NCI-H2029 (cell line): Measurements from ENCODE around the gene SLC1A6.
"Not testable (repeated sequence)": the region's sequence is repeated elsewhere in the genome, so short reads cannot be mapped to it uniquely, and the experiment has no call there.

Experiments
- DNase-seq: peaks from one replicate; lab custom pipeline; 2025; lab: John Stamatoyannopoulos, UW

The SLC1A6 gene

DNA sequence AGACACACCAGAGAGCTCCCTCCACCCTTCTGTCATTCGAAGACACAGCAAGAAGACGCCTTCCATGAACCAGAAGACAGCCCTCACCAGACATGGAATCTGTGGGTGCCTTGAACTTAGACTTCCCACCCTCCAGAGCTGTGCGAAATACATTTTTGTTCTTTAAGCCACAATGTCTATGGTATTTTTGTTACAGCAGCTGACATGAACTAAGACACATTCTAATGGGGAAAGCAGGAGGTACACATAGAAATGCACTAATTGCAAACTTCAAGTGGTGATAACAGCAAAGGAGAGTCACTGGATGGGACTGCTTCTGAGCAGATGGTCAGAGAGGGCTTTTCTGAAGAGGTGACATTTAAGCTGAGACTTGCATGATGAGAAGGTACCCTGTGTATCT is 22.2 kb downstream of the SLC1A6 start:
- DNase-seq = no peak

DNA sequence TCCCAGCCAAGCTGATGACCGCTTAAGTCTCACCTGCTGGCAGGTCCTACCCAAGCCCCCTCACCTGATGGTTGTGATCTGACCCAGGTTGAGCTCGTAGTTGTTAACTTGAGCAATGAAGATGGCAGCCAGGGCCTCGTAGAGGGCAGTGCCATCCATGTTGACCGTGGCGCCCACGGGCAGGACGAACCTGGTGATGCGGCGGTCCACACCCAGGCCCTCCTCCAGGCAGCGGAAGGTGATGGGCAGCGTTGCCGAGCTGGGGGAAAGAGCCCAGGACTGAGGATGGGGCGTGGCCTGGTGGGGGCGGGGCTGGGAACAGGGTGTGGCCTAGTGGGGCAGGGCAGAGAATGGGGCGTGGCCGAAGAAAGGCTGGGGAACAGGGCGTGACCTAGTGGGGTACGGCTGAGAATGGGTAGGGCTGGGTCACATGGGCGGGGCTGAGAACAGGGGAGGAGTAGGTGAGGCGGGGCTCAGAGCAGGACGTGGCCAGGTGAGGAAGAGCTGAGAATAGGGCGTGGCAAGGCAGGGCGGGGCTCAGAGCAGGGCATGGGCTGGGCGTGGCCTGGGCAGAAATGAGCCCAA is 25.5 kb downstream of the SLC1A6 start:
- no peak for DNase-seq

DNA sequence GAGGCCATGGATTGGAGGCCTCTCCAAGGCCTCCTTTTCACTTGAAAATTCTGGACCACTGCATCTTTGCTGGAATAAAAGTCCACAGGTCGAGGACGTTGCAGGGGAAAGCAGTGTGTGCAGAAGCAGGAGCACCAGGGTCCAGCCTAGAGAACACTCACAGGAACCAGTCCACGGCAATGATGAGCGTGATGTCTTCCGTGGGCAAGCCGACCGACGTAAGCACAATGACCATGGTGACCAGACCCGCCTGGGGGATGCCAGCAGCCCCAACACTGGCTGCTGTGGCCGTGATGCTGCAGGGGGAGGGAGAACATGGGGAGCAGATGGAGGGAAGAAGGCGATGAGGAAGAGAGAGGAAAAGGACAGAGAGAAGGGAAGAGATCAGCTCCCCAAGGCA is 26.9 kb downstream of the SLC1A6 start:
- no peak for DNase-seq

DNA sequence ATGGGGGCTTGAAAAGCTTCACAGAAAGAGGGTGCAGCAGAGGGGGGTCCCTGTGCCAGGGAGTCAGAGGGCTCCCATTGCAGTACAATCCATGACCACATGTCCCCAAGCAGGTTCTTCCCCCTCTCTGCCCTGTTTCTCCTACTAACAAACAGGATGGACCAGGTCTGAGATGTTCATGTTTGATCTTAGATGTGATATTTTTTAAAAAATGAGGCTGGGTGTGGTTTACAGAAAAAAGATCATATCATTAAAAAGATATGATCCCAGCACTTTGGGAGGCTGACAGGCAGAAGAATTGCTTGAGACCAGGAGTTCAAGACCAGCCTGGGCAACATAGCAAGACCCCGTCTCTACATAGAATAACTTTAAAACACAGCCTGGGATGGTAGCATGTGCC is 29.2 kb downstream of the SLC1A6 start:
- DNase-seq = no peak

DNA sequence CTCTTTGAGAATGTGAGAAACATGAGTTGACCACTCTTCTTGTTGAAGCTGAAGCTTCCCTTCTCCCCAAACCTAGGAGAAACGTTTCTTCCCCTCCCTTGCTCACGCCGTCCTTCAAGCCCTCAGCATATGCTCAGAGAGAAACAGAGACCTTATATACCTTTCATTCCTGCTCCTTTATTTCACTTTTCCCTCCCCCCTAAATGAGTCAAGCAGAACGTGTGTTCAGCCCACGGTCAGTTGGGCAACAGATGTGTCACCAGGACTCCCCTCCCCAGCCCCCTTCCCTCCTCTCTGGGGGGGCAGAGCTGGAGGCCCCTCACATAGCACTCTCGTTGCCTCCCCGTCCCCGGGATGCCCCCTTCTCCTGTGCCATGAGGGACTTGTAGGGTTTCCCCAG is 29.8 kb downstream of the SLC1A6 start:
- DNase-seq = no peak

DNA sequence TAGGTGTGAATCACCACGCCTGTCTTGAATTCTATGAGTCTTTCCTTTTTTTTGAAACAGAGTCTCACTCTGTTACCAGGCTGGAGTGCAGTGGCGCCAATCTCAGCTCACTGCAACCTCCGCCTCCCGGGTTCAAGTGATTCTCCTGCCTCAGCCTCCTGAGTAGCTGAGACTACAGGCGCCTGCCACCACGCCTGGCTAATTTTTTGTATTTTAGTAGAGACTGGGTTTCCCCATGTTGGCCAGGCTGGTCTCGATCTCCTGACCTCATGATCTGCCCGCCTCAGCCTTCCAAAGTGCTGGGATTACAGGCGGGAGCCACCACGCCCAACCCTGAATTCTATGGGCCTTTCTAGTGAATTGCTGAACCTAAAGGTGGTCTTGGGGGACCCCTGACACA is 30.3 kb downstream of the SLC1A6 start:
- DNase-seq = not testable (repeated sequence)

DNA sequence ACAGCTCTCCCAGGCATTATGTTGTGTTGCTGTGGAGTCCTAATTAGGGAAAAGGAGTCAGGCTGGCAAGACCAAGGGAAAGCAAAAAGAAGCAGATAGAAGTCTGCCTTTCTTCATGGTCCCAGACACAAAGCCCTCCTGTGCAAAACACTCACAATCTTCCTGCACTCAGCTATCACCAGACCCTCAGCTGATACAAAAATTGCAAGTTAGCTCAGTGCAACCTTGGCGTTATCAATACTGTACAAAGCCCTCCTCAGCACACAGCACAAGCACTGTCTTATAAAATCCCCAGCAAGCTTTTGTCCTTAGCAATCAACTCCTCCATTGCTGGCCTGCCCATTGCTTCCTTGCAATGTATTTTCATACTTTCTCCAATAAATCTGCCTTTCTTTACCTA is 35.2 kb downstream of the SLC1A6 start:
- no peak for DNase-seq

DNA sequence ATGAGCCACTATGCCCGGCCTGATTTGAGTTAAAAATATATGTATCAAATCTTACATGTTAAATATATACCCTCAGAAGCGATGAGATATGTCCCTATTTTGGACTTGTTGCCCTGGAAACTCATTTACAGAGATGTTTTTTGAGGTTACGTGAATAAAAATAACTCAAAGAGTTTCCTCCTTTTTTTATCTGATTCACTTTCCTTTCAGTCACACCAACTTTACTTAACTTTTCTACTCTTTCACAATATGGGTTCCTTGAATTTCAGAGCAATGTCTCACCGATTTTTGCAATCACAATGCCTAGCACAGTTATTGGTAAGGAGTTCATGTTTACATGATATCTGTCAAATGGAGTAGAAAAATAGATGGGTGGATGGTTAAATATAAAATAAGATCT is 36.1 kb downstream of the SLC1A6 start:
- no peak for DNase-seq

DNA sequence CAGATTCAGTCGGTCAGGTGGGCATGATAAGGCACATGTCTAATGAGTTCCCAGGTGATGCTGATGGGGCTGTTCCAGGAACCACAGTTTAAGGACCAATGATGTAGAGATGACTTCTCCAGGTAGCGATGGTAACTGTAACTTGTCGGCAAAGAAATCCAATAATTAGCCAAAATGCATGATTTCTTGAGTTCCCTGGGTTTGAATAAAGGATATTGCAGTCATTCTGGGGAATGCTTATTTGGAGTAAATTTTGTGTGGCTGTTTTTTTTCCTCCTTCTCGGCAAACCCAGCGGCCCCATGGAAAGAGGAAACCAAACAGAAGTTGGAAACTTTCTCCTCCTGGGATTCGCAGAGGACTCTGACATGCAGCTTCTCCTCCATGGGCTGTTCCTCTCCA is 38.5 kb downstream of the SLC1A6 start, which contains the start of gene OR7C2:
Gene OR7C2, plus strand, starts transcription at position 301 of the 400 bp plus-strand sequence. Its CDS starts 0 bp downstream, at position 301.
- DNase-seq = no peak

DNA sequence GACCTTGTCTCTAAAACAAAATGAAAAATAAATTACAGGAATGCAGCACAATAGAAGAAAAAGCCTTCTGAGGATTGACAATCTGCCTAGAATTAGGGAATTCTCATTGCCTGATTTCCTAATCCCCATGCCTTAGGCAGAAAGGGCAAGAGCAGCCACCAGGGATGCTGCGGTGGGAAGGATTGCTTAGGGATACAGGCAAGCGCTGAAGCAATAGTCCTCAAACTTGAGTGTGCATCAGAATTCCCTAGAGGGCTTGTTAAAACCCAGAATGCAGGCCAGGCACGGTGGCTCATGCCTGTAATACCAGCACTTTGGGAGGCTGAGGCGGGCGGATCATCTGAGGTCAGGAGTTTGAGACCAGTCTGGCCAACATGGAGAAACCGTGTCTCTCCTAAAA is 39.4 kb downstream of the SLC1A6 start:
- no peak for DNase-seq

DNA sequence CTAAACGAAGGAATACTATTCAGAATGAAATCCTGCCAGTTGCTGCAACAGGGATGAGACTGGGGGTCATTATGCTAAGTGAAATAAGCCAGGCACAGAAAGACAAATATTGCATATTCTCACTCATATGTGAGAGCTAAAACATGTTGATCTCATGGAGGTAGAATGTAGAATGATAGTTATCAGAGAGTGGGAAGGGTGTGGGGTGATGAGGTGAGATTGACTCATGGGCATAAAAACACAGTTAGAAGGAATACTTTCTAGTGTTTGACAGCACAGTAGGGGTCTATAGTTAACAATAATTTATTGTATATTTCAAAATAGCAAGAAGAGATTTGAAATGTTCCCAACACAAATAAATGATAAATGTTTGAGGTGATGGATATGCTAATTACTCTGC is 46.2 kb downstream of the SLC1A6 start:
- no peak for DNase-seq

DNA sequence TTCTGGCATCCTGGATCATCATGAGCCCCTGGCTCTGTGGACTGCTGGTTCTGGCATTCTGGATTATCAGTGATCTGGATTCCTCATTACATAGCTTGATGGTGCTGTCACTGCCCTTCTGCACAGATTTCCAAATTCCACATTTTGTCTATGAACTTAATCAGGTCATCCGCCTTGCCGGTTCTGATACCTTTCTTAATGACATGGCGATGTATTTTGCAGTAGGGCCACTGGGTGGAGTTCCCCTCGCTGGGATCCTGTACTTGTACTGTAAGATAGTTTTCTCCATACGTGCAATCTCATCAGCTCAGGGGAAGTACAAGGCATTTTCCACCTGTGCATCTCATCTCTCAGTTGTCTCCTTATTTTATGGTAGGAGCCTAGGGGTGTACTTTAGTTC is 62.8 kb downstream of the SLC1A6 start:
- DNase-seq = no peak

DNA sequence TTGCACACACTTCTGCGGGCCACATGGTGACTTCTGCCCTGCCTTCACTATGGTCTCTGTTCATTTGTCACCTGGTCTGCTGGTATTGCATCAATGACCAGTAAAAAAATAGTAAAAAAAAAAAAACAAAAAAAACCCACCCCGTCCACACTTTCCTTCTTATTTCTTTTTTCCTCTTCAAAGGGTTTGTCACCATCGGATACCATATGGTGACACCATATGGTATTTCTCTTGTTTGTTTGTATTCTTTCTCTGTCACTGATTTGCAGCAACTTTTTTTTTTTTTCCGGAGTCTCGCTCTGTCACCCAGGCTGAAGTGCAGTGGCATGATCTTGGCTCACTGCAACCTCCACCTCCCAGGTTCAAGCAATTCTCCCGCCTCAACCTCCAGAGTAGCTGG is 64.5 kb downstream of the SLC1A6 start:
- no peak for DNase-seq

DNA sequence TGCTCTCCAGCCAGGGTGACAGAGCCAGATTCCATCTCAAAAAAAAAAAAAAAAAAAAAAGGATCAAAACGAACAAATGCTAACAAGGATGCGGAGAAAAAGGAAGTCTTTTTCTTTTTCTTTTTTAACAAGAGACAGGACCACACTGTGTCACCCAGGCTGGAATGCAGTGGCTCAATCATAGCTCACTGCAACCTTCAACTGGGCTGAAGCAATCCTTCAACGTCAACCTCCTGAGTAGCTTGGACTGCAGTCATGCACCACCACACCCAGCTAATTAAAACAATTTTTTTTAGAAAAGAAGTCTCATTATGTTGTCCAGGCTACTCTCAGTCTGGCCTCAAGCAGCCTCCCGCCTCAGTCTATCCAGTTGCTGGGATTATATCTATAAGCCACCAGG is 73.0 kb downstream of the SLC1A6 start:
- DNase-seq = no peak

DNA sequence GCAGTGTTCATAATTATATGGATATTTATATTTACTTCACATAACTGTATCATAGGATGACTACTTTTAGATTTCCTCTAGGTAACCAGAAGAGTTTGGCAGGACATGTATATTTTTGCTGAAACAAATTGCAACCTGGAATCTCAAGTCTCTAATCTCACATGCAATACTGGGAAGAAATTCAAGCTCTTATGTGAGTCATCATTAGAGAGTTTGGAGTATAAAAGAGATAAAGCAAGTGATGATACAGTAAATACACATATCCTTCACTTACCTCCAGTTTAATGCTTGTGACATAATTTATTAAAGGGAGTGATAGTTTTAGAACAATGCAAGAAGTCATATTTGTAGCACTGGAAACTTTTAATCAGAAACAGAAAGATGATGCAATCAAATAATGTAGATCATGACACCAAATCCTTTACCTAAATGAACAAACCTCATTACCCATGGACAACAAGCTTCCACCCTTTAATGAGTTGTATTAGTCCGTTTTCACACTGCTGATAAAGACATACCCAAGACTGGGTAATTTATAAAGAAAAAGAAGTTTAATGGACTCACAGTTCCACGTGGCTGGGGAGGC is 77.9 kb downstream of the SLC1A6 start:
- DNase-seq = no peak
